Sigmoid colon (tissue), 7 donors: ENCODE data around the gene PATJ. TPM values are rescaled to one million over a fixed set of nuclear protein-coding genes. Genes with fewer than 3 reads are reported as not detected.

Experiments used
- DNase-seq: peaks from one replicate; pipeline ENCODE4 v3.0.0-alpha.2; 2019
- H3K27ac ChIP-seq, 4 donors: fragments of 200-600 bp; sonication (generic); one replicate each; pipeline ENCODE4 v1.5.1; 2016 to 2019; ENCODE audit warnings: mild to moderate bottlenecking in 1 of 4
- H3K27me3 ChIP-seq, 3 donors: fragments of 200-600 bp; sonication (generic); one replicate each; pipeline ENCODE4 v1.5.1; 2019; ENCODE audit warnings: mild to moderate bottlenecking in 1 of 3
- H3K36me3 ChIP-seq, 4 donors: fragments of 200-600 bp; sonication (generic); one replicate each; pipeline ENCODE4 v1.5.1; 2016 to 2019
- H3K4me1 ChIP-seq, 4 donors: fragments of 200-600 bp; sonication (generic); one replicate each; pipeline ENCODE4 v1.5.1; 2017 to 2019
- H3K4me3 ChIP-seq, 4 donors: fragments of 200-600 bp; sonication (generic); one replicate each; pipeline ENCODE4 v1.5.1; 2017 to 2019; ENCODE audit warnings: mild to moderate bottlenecking in 2 of 4, moderate library complexity in 1 of 4
- H3K9me3 ChIP-seq, 4 donors: fragments of 200-600 bp in 3 of 4; sonication (generic) in 3 of 4; one replicate each; pipeline versions ENCODE4 v1.5.1 to v1.6.1; 2013 to 2019
- EP300 ChIP-seq, 4 donors: sonication (generic); formaldehyde crosslinking; IDR thresholded peaks; one replicate each; pipeline ENCODE4 v1.6.1; 2017; ENCODE audit warnings: antibody characterized with exemption in 4 of 4
- POLR2A ChIP-seq, 2 donors: fragments of 450-650 bp; IDR thresholded peaks; one replicate each; pipeline ENCODE4 v1.6.1; 2016; ENCODE audit warnings: antibody characterized with exemption in 2 of 2, mild to moderate bottlenecking in 2 of 2, moderate library complexity in 2 of 2
- POLR2AphosphoS5 ChIP-seq, 4 donors: sonication (generic); formaldehyde crosslinking; IDR thresholded peaks; one replicate each; pipeline ENCODE4 v1.6.1; 2017; ENCODE audit warnings: antibody characterized with exemption in 4 of 4
- WGBS, 2 donors: extraction: QIAGEN DNeasy Blood & Tissue Kit; methylation state at CpG; one replicate each; pipeline ENCODE4 v1.1.7; 2013; 5-methylcytosine and 5-hydroxymethylcytosine counted together
- intact Hi-C: fragments of 100-400 bp; cut with DNase I; formaldehyde crosslinking; loops from one replicate; pipeline ENCODE4 v1.15.1; 2023
- polyA plus RNA-seq, 3 donors: library from polyadenylated mRNA; stranded (reverse); fragments of 200-250 nt; gene quantifications; one replicate each; pipeline ENCODE4 v1.2.3, GENCODE V29; 2013
- total RNA-seq, 4 donors: library from RNA; depleted of rRNA; stranded (reverse); fragments of >200 nt; gene quantifications; one replicate each; pipeline ENCODE4 v1.1.0, GENCODE V29; 2016
- TF ChIP-seq, protein P1 (sequence below), 4 experiments: fragments of 450-650 bp in 3 of 4; fragments of 200-600 bp in 1 of 4; IDR thresholded peaks; one replicate each; pipeline ENCODE4 v1.5.1; 2016 to 2019; ENCODE audit warnings: antibody characterized with exemption in 4 of 4, mild to moderate bottlenecking in 3 of 4, moderate library complexity in 2 of 4
- donor health status: healthy with polysubstance abuse.
- donor health status: Bipolar disorder and iron deficiency.
- donor health status: healthy.

PATJ gene
- total and polyA plus RNA-seq, 7 donors: 10.2 to 33.2 (median 21.3) TPM

DNA sequence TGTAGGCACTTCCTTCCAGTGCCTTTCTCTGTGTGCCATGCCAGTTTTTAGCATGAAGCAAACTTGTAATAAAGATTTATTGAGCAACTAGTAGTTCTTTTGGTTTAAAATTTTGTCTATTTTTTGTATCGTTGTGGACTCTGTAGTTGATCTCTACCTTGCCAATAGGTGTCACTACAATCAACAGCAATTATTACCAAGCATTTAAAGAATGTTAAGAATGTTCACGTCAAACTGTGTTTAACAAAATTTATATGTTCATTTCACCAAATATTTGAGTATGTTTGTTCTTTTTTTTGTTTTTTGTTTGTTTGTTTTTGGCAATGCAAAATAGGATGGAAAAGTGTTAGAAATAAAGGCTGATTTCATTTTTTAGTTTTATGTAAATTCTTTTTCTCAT, 208.1 kb downstream of the PATJ start:
- Histone ChIP-seq H3K4me3 (no peak overlapping the region), H3K36me3 (no peaks in the 10 kb centered on the region), H3K4me1 (peaks cover 0 to 5% (median 0%) of the 10 kb centered on the region in 4 donors), H3K27ac (no peak overlapping the region), H3K9me3 (no peaks in the 10 kb centered on the region), H3K27me3 (no peaks in the 10 kb centered on the region)
- WGBS, 2 donors: 58 to 70% methylated on average over 2 of the region's 2 CpGs
- DNase-seq: no peak
- intact Hi-C loops: no loop called here
- TF ChIP-seq, protein P1, sequence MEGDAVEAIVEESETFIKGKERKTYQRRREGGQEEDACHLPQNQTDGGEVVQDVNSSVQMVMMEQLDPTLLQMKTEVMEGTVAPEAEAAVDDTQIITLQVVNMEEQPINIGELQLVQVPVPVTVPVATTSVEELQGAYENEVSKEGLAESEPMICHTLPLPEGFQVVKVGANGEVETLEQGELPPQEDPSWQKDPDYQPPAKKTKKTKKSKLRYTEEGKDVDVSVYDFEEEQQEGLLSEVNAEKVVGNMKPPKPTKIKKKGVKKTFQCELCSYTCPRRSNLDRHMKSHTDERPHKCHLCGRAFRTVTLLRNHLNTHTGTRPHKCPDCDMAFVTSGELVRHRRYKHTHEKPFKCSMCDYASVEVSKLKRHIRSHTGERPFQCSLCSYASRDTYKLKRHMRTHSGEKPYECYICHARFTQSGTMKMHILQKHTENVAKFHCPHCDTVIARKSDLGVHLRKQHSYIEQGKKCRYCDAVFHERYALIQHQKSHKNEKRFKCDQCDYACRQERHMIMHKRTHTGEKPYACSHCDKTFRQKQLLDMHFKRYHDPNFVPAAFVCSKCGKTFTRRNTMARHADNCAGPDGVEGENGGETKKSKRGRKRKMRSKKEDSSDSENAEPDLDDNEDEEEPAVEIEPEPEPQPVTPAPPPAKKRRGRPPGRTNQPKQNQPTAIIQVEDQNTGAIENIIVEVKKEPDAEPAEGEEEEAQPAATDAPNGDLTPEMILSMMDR (IDR thresholded peaks at IDR 0.05): no peak
- TF ChIP-seq POLR2AphosphoS5 (IDR thresholded peaks at IDR 0.05): no peak
- no peak for TF ChIP-seq EP300 (IDR thresholded peaks at IDR 0.05)
- no peak for TF ChIP-seq POLR2A (IDR thresholded peaks at IDR 0.05)

DNA sequence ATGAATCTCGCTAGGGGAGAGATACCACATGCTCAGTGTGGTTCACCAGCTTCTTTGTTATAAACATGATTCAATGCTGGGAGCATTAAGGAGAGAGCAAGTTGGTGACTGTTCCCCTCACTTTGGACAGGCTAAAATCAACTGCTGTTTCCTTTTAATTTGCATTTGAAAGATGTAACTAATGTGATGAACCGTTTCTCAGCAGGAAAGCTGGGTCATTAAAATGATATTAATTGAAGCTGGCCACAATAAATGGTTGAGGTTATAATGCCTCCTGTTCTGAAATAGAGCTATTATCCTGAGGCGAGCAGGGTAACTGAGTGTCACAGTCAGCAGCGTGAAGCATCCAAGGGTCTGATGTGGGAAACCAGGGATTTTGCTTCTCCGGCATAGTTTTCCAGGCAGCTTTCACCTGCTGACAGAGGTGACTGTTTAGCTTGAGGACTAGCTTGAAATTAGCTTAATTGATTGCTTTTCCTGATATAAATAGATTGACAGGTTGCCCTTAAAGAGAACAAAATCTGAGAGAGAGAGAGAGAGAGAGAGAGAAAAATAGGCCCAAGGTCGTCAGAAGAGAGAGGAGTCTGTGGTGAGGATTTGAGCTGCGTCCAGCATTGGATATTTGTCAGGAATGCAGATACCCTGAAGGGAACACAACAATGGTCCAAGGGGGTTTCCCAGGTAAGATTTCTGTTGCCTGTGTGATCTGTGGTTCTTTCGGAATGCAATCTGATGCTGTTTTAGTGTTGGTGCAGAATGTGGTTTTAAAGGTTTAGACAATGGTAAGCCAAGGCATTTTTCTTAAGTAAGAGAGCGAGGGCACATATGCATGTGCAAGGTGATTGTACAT, 209.7 kb downstream of the PATJ start:
- H3K27me3 ChIP-seq: no peaks in the 10 kb centered on the region
- intact Hi-C loops: no loop called here
- no peak overlapping the region for H3K4me3 ChIP-seq
- peaks cover 0 to 5% (median 0%) of the 10 kb centered on the region in 4 donors for H3K4me1 ChIP-seq
- TF ChIP-seq POLR2AphosphoS5 (IDR thresholded peaks at IDR 0.05): no peak
- TF ChIP-seq EP300 (IDR thresholded peaks at IDR 0.05): no peak
- TF ChIP-seq, protein P1 (IDR thresholded peaks at IDR 0.05): no peak
- TF ChIP-seq POLR2A (IDR thresholded peaks at IDR 0.05): no peak
- WGBS, 2 donors: 85 to 87% methylated on average over 9 of the region's 9 CpGs
- no peaks in the 10 kb centered on the region for H3K36me3 ChIP-seq
- no peaks in the 10 kb centered on the region for H3K9me3 ChIP-seq
- no peak overlapping the region for H3K27ac ChIP-seq
- no peak for DNase-seq

- Histone ChIP-seq H3K27ac (no peak overlapping the region), H3K27me3 (no peaks in the 10 kb centered on the region), H3K4me3 (no peak overlapping the region), H3K4me1 (peaks cover 0 to 5% (median 0%) of the 10 kb centered on the region in 4 donors), H3K9me3 (no peaks in the 10 kb centered on the region), H3K36me3 (no peaks in the 10 kb centered on the region)
- intact Hi-C loops: no loop called here
- TF ChIP-seq POLR2A (IDR thresholded peaks at IDR 0.05): no peak
- TF ChIP-seq, protein P1 (IDR thresholded peaks at IDR 0.05): no peak
- TF ChIP-seq POLR2AphosphoS5 (IDR thresholded peaks at IDR 0.05): no peak
- TF ChIP-seq EP300 (IDR thresholded peaks at IDR 0.05): no peak
- 66 to 73% methylated on average over 1 of the region's 1 CpG for whole genome bisulfite sequencing, 2 donors
- no peak for DNase-seq
Measured at GRCh38 chr1:61952675-61953074, 210.4 kb downstream of the PATJ start.

DNA sequence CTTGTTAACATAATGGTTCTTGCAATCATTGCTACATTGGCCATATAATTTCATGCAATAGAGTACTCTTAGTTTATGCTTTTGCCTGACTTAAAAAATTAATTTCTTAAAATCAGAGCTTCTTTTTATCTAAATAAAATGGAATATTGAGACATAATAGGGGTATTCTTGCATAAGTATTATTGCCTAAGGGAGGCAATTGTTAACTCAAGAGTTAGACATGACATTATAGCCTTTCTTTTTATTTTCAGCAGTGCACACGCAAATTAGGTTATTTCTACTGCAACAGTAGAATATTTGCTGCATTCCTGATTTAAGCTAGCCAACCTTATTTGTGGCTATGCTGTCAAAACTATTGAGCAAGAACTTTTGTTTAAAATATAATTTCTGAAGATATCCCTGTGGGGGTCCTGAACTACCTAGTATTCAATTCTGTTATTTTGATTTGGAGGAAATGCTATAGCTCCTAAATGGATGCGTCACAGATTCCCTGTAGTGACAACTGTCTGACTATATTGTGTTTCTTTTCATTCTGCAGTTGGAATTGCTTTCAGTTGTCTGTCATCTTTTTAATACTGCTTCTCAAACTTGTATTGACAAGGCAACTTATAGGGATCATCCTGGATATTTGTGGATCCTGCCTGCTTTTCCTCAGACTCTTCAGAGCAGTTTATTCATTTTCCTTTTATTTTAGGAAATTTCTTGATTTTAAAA, 211.0 kb downstream of the PATJ start:
- DNase-seq: no peak
- no peaks in the 10 kb centered on the region for H3K9me3 ChIP-seq
- TF ChIP-seq POLR2AphosphoS5 (IDR thresholded peaks at IDR 0.05): no peak
- no peak for TF ChIP-seq POLR2A (IDR thresholded peaks at IDR 0.05)
- TF ChIP-seq, protein P1 (IDR thresholded peaks at IDR 0.05): no peak
- TF ChIP-seq EP300 (IDR thresholded peaks at IDR 0.05): no peak
- peaks cover 0 to 5% (median 0%) of the 10 kb centered on the region in 4 donors for H3K4me1 ChIP-seq
- no peaks in the 10 kb centered on the region for H3K36me3 ChIP-seq
- no peaks in the 10 kb centered on the region for H3K27me3 ChIP-seq
- H3K27ac ChIP-seq: no peak overlapping the region
- intact Hi-C loops: no loop called here
- H3K4me3 ChIP-seq: no peak overlapping the region
- 93 to 96% methylated on average over 2 of the region's 2 CpGs for WGBS, 2 donors
